Measurements from ENCODE around the gene CD46.
"Not testable (repeated sequence)": the region's sequence is repeated elsewhere in the genome, so short reads cannot be mapped to it uniquely, and the experiment has no call there.

CD46 gene

GRCh38 chr1:207762622-207763021, 10.8 kb downstream of the CD46 start:
- DNase-seq = no peak
- Histone ChIP-seq H3K36me3 (replicated peaks) (peaks cover 26% of the 10 kb centered on the region), H3K27me3 (replicated peaks) (no peaks in the 10 kb centered on the region), H3K4me3 (ENCODE audit: low read depth, low read length) (no peak overlapping the region), H3K27ac (no peak overlapping the region)
- TF ChIP-seq CTCF (IDR thresholded peaks at IDR 0.05; ENCODE audit: low read depth, low read length, missing control alignments) = no peak
- in situ Hi-C loops (cut with HindIII; ENCODE audit: low pct_ligation_motif_present, low sequenced_read_pairs) = no loop called here

- no peak overlapping the region for H3K4me3 ChIP-seq (ENCODE audit: low read depth, low read length)
- peaks cover 24% of the 10 kb centered on the region for H3K36me3 ChIP-seq (replicated peaks)
- DNase-seq = no peak
- no peak overlapping the region for H3K27ac ChIP-seq
- H3K27me3 ChIP-seq (replicated peaks) = no peaks in the 10 kb centered on the region
- TF ChIP-seq CTCF (IDR thresholded peaks at IDR 0.05; ENCODE audit: low read depth, low read length, missing control alignments) = no peak
- in situ Hi-C loops (cut with HindIII; ENCODE audit: low pct_ligation_motif_present, low sequenced_read_pairs) = no loop called here
Observed at GRCh38 chr1:207763091-207763490, 11.2 kb downstream of the CD46 start.

GRCh38 chr1:207763972-207764371, 12.1 kb downstream of the CD46 start:
- in situ Hi-C loops (cut with HindIII; ENCODE audit: low pct_ligation_motif_present, low sequenced_read_pairs) = no loop called here
- Histone ChIP-seq H3K27ac (no peak overlapping the region), H3K36me3 (replicated peaks) (peaks cover 31% of the 10 kb centered on the region), H3K4me3 (ENCODE audit: low read depth, low read length) (no peak overlapping the region), H3K27me3 (replicated peaks) (no peaks in the 10 kb centered on the region)
- DNase-seq = no peak
- TF ChIP-seq CTCF (IDR thresholded peaks at IDR 0.05; ENCODE audit: low read depth, low read length, missing control alignments) = no peak

GRCh38 chr1:207766569-207766968, 14.7 kb downstream of the CD46 start:
- DNase-seq = no peak
- H3K36me3 ChIP-seq (replicated peaks) = peaks cover 27% of the 10 kb centered on the region
- no peak for TF ChIP-seq CTCF (IDR thresholded peaks at IDR 0.05; ENCODE audit: low read depth, low read length, missing control alignments)
- no peaks in the 10 kb centered on the region for H3K27me3 ChIP-seq (replicated peaks)
- in situ Hi-C loops (cut with HindIII; ENCODE audit: low pct_ligation_motif_present, low sequenced_read_pairs) = no loop called here
- H3K27ac ChIP-seq = no peak overlapping the region
- H3K4me3 ChIP-seq (ENCODE audit: low read depth, low read length) = no peak overlapping the region

- H3K27me3 ChIP-seq (replicated peaks); H3K27ac ChIP-seq; H3K4me3 ChIP-seq (ENCODE audit: low read depth, low read length); DNase-seq; in situ Hi-C loops (cut with HindIII; ENCODE audit: low pct_ligation_motif_present, low sequenced_read_pairs): not testable (repeated sequence)
- H3K36me3 ChIP-seq (replicated peaks) = peaks cover 11% of the 10 kb centered on the region
Observed at GRCh38 chr1:207770514-207770913, 18.7 kb downstream of the CD46 start.

- H3K4me3 ChIP-seq (ENCODE audit: low read depth, low read length); H3K36me3 ChIP-seq (replicated peaks); H3K27me3 ChIP-seq (replicated peaks); in situ Hi-C loops (cut with HindIII; ENCODE audit: low pct_ligation_motif_present, low sequenced_read_pairs); H3K27ac ChIP-seq; DNase-seq: not testable (repeated sequence)
Observed at GRCh38 chr1:207776045-207776444, 24.2 kb downstream of the CD46 start.

GRCh38 chr1:207777412-207777811, 25.6 kb downstream of the CD46 start:
- H3K27me3 ChIP-seq (replicated peaks); H3K27ac ChIP-seq; H3K4me3 ChIP-seq (ENCODE audit: low read depth, low read length); H3K36me3 ChIP-seq (replicated peaks); DNase-seq; in situ Hi-C loops (cut with HindIII; ENCODE audit: low pct_ligation_motif_present, low sequenced_read_pairs): not testable (repeated sequence)

Data from brain microvascular endothelial cell (primary cell).